Skeletal muscle satellite cell (primary cell): Measurements from ENCODE around the gene CRYBA2.
A peak's percentile ranks its signal among the peaks of the same experiment; 100 is the strongest.

Source experiments
- H3K27me3 ChIP-seq: 2 replicates; pipeline ENCODE4 v1.7.0; 2013; ENCODE audit warnings: low read length; ENCODE audit not compliant: control insufficient read depth, insufficient read depth
- H3K36me3 ChIP-seq: 2 replicates; pipeline ENCODE4 v1.7.0; 2013; ENCODE audit warnings: mild to moderate bottlenecking, control low read depth, low read length; ENCODE audit not compliant: insufficient read depth
- H3K4me1 ChIP-seq: 2 replicates; pipeline ENCODE4 v1.7.0; 2013; ENCODE audit warnings: low read length; ENCODE audit not compliant: control insufficient read depth, insufficient read depth
- H3K4me2 ChIP-seq: 2 replicates; pipeline ENCODE4 v1.7.0; 2013; ENCODE audit warnings: mild to moderate bottlenecking, low read length
- H3K4me3 ChIP-seq: 2 replicates; pipeline ENCODE4 v1.7.0; 2013; ENCODE audit warnings: low read length
- H3K9ac ChIP-seq: 2 replicates; pipeline ENCODE4 v1.7.0; 2013; ENCODE audit warnings: mild to moderate bottlenecking, low read depth, low read length, moderate library complexity
- H3K9me3 ChIP-seq: replicated peaks from 2 replicates; pipeline ENCODE4 v1.7.0; 2013; ENCODE audit warnings: mild to moderate bottlenecking, control low read depth, low read length

Gene CRYBA2

GRCh38 chr2:218970894-218971293 is 22.3 kb downstream of the CRYBA2 start:
- H3K36me3 ChIP-seq = no peaks in the 10 kb centered on the region

GRCh38 chr2:218964041-218964771 is 29.0 kb downstream of the CRYBA2 start:
- Histone ChIP-seq H3K9me3 (no peaks in the 10 kb centered on the region), H3K9ac (no peak overlapping the region), H3K27me3 (peaks cover 56% of the 10 kb centered on the region), H3K4me2 (peak overlapping the region; percentile 58), H3K36me3 (no peaks in the 10 kb centered on the region), H3K4me1 (peaks cover 22% of the 10 kb centered on the region), H3K4me3 (peak overlapping the region; percentile 28)

More at GRCh38 chr2:218970894-218971293, 22.3 kb downstream of the CRYBA2 start:
- Histone ChIP-seq H3K9me3 (no peaks in the 10 kb centered on the region), H3K4me1 (no peaks in the 10 kb centered on the region), H3K4me2 (no peak overlapping the region), H3K9ac (no peak overlapping the region), H3K4me3 (no peak overlapping the region), H3K27me3 (peaks cover 65% of the 10 kb centered on the region)

GRCh38 chr2:218963601-218964000 is 29.6 kb downstream of the CRYBA2 start:
- Histone ChIP-seq H3K36me3 (no peaks in the 10 kb centered on the region), H3K4me2 (peak overlapping the region; percentile 58), H3K27me3 (peaks cover 62% of the 10 kb centered on the region), H3K4me3 (peak overlapping the region; percentile 28), H3K4me1 (peaks cover 22% of the 10 kb centered on the region), H3K9me3 (no peaks in the 10 kb centered on the region), H3K9ac (no peak overlapping the region)

GRCh38 chr2:218962859-218963492 is 30.2 kb downstream of the CRYBA2 start:
- H3K4me1 ChIP-seq = peaks cover 22% of the 10 kb centered on the region
- H3K4me3 ChIP-seq = peak overlapping the region; percentile 29
- peaks cover 62% of the 10 kb centered on the region for H3K27me3 ChIP-seq
- H3K36me3 ChIP-seq = no peaks in the 10 kb centered on the region
- no peaks in the 10 kb centered on the region for H3K9me3 ChIP-seq
- no peak overlapping the region for H3K9ac ChIP-seq
- H3K4me2 ChIP-seq = peak overlapping the region; percentile 58

GRCh38 chr2:218961651-218962570 is 31.3 kb downstream of the CRYBA2 start:
- H3K27me3 ChIP-seq = peaks cover 68% of the 10 kb centered on the region
- no peaks in the 10 kb centered on the region for H3K36me3 ChIP-seq
- no peaks in the 10 kb centered on the region for H3K9me3 ChIP-seq
- no peak overlapping the region for H3K4me2 ChIP-seq
- peaks cover 22% of the 10 kb centered on the region for H3K4me1 ChIP-seq
- H3K9ac ChIP-seq = no peak overlapping the region
- no peak overlapping the region for H3K4me3 ChIP-seq

- Histone ChIP-seq H3K4me2 (no peak overlapping the region), H3K9me3 (no peaks in the 10 kb centered on the region), H3K4me3 (no peak overlapping the region), H3K9ac (no peak overlapping the region), H3K27me3 (peaks cover 72% of the 10 kb centered on the region), H3K36me3 (no peaks in the 10 kb centered on the region), H3K4me1 (peaks cover 22% of the 10 kb centered on the region)
Measured at GRCh38 chr2:218961229-218961628, 32.0 kb downstream of the CRYBA2 start.

- Histone ChIP-seq H3K36me3 (no peaks in the 10 kb centered on the region), H3K4me3 (no peak overlapping the region), H3K4me2 (no peak overlapping the region), H3K9me3 (no peaks in the 10 kb centered on the region), H3K4me1 (peaks cover 22% of the 10 kb centered on the region), H3K9ac (no peak overlapping the region), H3K27me3 (peaks cover 78% of the 10 kb centered on the region)
Measured at GRCh38 chr2:218960309-218961165, 32.7 kb downstream of the CRYBA2 start.

GRCh38 chr2:218959761-218960308 is 33.4 kb downstream of the CRYBA2 start:
- H3K4me2 ChIP-seq = peak overlapping the region; percentile 79
- H3K4me1 ChIP-seq = peaks cover 22% of the 10 kb centered on the region
- peaks cover 85% of the 10 kb centered on the region for H3K27me3 ChIP-seq
- no peaks in the 10 kb centered on the region for H3K9me3 ChIP-seq
- H3K4me3 ChIP-seq = peak overlapping the region; percentile 66
- no peaks in the 10 kb centered on the region for H3K36me3 ChIP-seq
- H3K9ac ChIP-seq = no peak overlapping the region

GRCh38 chr2:218959141-218959731 is 34.0 kb downstream of the CRYBA2 start, which contains the start of gene CDK5R2:
CDK5R2 (plus strand) TSS chr2:218959666; CDS start chr2:218959821, 155 bp downstream.
- peaks cover 19% of the 10 kb centered on the region for H3K4me1 ChIP-seq
- peaks cover 91% of the 10 kb centered on the region for H3K27me3 ChIP-seq
- peak within 1 kb of the TSS; percentile 79 for H3K4me2 ChIP-seq
- H3K9ac ChIP-seq = no peak within 1 kb of the TSS
- H3K36me3 ChIP-seq = no peaks in the 10 kb centered on the region
- no peaks in the 10 kb centered on the region for H3K9me3 ChIP-seq
- peak within 1 kb of the TSS; percentile 66 for H3K4me3 ChIP-seq

- Histone ChIP-seq H3K27me3 (peaks cover 93% of the 10 kb centered on the region), H3K9me3 (no peaks in the 10 kb centered on the region), H3K4me1 (peaks cover 9% of the 10 kb centered on the region), H3K36me3 (no peaks in the 10 kb centered on the region), H3K9ac (no peak overlapping the region), H3K4me3 (no peak overlapping the region), H3K4me2 (no peak overlapping the region)
Measured at GRCh38 chr2:218958276-218958675, 34.9 kb downstream of the CRYBA2 start.
